GM18907 (cell line): Measurements from ENCODE around the gene DIAPH1.
A peak's percentile ranks its signal among the peaks of the same experiment; 100 is the strongest.
"Not testable (repeated sequence)": the region's sequence is repeated elsewhere in the genome, so short reads cannot be mapped to it uniquely, and the experiment has no call there.

Experiments used
- ATAC-seq: cut with Tn5 transposase; IDR thresholded peaks from one replicate; pipeline ENCODE4 v1.9.1; 2021; ENCODE audit warnings: mild to moderate bottlenecking, moderate library complexity; ENCODE audit not compliant: unreplicated experiment

DIAPH1 gene

GRCh38 chr5:141613344-141613743 is 5.5 kb downstream of the DIAPH1 start:
- ATAC-seq = no peak

- ATAC-seq = no peak
Observed at GRCh38 chr5:141611289-141611688, 7.5 kb downstream of the DIAPH1 start.

GRCh38 chr5:141609921-141610320 is 8.9 kb downstream of the DIAPH1 start:
- not testable (repeated sequence) for ATAC-seq

GRCh38 chr5:141609044-141609443 is 9.8 kb downstream of the DIAPH1 start:
- ATAC-seq = no peak

GRCh38 chr5:141608557-141608956 is 10.2 kb downstream of the DIAPH1 start:
- ATAC-seq = no peak

- no peak for ATAC-seq
Observed at GRCh38 chr5:141608046-141608445, 10.8 kb downstream of the DIAPH1 start.

- ATAC-seq = peak; percentile 97
Observed at GRCh38 chr5:141605523-141606277, 13.1 kb downstream of the DIAPH1 start.

GRCh38 chr5:141603923-141604717 is 14.7 kb downstream of the DIAPH1 start:
- no peak for ATAC-seq

GRCh38 chr5:141602606-141603005 is 16.2 kb downstream of the DIAPH1 start:
- ATAC-seq = no peak

GRCh38 chr5:141598391-141599345 is 20.1 kb downstream of the DIAPH1 start:
- ATAC-seq = peak; percentile 46

- no peak for ATAC-seq
Observed at GRCh38 chr5:141597814-141598213, 21.0 kb downstream of the DIAPH1 start.

GRCh38 chr5:141597394-141597793 is 21.4 kb downstream of the DIAPH1 start:
- ATAC-seq = no peak

GRCh38 chr5:141596867-141597266 is 21.9 kb downstream of the DIAPH1 start:
- ATAC-seq = no peak

- ATAC-seq = no peak
Observed at GRCh38 chr5:141590127-141590526, 28.7 kb downstream of the DIAPH1 start.

GRCh38 chr5:141586246-141586645 is 32.6 kb downstream of the DIAPH1 start:
- ATAC-seq = no peak

- ATAC-seq = no peak
Observed at GRCh38 chr5:141585594-141585993, 33.2 kb downstream of the DIAPH1 start.

- no peak for ATAC-seq
Observed at GRCh38 chr5:141574122-141574510, 44.7 kb downstream of the DIAPH1 start.

GRCh38 chr5:141573489-141574121 is 45.2 kb downstream of the DIAPH1 start:
- no peak for ATAC-seq

GRCh38 chr5:141570655-141571054 is 48.1 kb downstream of the DIAPH1 start:
- no peak for ATAC-seq

GRCh38 chr5:141567513-141568117 is 51.2 kb downstream of the DIAPH1 start:
- ATAC-seq = no peak
